ENCODE results near the gene CD274.
A peak's percentile ranks its signal among the peaks of the same experiment; 100 is the strongest.

The CD274 gene

DNA sequence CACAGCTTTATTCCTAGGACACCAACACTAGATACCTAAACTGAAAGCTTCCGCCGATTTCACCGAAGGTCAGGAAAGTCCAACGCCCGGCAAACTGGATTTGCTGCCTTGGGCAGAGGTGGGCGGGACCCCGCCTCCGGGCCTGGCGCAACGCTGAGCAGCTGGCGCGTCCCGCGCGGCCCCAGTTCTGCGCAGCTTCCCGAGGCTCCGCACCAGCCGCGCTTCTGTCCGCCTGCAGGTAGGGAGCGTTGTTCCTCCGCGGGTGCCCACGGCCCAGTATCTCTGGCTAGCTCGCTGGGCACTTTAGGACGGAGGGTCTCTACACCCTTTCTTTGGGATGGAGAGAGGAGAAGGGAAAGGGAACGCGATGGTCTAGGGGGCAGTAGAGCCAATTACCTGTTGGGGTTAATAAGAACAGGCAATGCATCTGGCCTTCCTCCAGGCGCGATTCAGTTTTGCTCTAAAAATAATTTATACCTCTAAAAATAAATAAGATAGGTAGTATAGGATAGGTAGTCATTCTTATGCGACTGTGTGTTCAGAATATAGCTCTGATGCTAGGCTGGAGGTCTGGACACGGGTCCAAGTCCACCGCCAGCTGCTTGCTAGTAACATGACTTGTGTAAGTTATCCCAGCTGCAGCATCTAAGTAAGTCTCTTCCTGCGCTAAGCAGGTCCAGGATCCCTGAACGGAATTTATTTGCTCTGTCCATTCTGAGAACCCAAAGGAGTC lies at the start of gene CD274:
CD274 (plus strand) TSS at position 184 of the 733 bp plus-strand sequence. CDS start 5,572 bp downstream, outside the sequence.
- peak within 1 kb of the TSS; percentile 58 for H3K4me3 ChIP-seq (ENCODE audit: control insufficient read depth, low read depth, low read length)
- DNase-seq (ENCODE audit: low read depth), result no peak
- TF ChIP-seq, protein P1, sequence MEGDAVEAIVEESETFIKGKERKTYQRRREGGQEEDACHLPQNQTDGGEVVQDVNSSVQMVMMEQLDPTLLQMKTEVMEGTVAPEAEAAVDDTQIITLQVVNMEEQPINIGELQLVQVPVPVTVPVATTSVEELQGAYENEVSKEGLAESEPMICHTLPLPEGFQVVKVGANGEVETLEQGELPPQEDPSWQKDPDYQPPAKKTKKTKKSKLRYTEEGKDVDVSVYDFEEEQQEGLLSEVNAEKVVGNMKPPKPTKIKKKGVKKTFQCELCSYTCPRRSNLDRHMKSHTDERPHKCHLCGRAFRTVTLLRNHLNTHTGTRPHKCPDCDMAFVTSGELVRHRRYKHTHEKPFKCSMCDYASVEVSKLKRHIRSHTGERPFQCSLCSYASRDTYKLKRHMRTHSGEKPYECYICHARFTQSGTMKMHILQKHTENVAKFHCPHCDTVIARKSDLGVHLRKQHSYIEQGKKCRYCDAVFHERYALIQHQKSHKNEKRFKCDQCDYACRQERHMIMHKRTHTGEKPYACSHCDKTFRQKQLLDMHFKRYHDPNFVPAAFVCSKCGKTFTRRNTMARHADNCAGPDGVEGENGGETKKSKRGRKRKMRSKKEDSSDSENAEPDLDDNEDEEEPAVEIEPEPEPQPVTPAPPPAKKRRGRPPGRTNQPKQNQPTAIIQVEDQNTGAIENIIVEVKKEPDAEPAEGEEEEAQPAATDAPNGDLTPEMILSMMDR (IDR thresholded peaks at IDR 0.05; ENCODE audit: control insufficient read depth, insufficient read depth, low read depth, low read length, missing control alignments), result peak; percentile 70

DNA sequence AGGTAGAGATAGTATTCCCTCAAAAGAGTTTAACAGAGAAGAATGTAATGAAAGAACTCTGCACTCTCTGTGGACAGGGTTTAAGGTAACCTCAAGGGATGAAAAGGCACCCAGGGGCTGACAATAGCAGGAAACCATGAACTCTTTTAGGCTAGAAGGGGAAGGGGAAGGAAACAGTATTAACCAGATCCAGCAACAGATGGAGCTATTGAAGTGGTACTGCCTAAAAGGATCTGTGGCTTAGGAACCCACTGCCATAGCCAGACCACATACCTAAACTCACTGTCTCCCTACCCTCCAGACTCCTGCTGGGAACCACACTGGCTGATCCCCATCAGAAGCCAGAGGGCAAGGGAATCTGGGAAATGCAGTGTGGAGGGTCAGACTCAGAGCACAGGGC lies 48.1 kb upstream of the CD274 start:
- no peak overlapping the region for H3K4me3 ChIP-seq (ENCODE audit: control insufficient read depth, low read depth, low read length)
- TF ChIP-seq, protein P1 (IDR thresholded peaks at IDR 0.05; ENCODE audit: control insufficient read depth, insufficient read depth, low read depth, low read length, missing control alignments), result no peak
- DNase-seq (ENCODE audit: low read depth), result no peak

- DNase-seq (ENCODE audit: low read depth), result no peak
- TF ChIP-seq, protein P1 (IDR thresholded peaks at IDR 0.05; ENCODE audit: control insufficient read depth, insufficient read depth, low read depth, low read length, missing control alignments), result no peak
- H3K4me3 ChIP-seq (ENCODE audit: control insufficient read depth, low read depth, low read length), result no peak overlapping the region
Observed at GRCh38 chr9:5408596-5408995, 41.7 kb upstream of the CD274 start.

- no peak overlapping the region for H3K4me3 ChIP-seq (ENCODE audit: control insufficient read depth, low read depth, low read length)
- DNase-seq (ENCODE audit: low read depth), result no peak
- TF ChIP-seq, protein P1 (IDR thresholded peaks at IDR 0.05; ENCODE audit: control insufficient read depth, insufficient read depth, low read depth, low read length, missing control alignments), result no peak
Observed at GRCh38 chr9:5416953-5417352, 33.4 kb upstream of the CD274 start.

GRCh38 chr9:5418481-5418880 lies 31.9 kb upstream of the CD274 start:
- no peak overlapping the region for H3K4me3 ChIP-seq (ENCODE audit: control insufficient read depth, low read depth, low read length)
- TF ChIP-seq, protein P1 (IDR thresholded peaks at IDR 0.05; ENCODE audit: control insufficient read depth, insufficient read depth, low read depth, low read length, missing control alignments), result no peak
- DNase-seq (ENCODE audit: low read depth), result no peak

- TF ChIP-seq, protein P1 (IDR thresholded peaks at IDR 0.05; ENCODE audit: control insufficient read depth, insufficient read depth, low read depth, low read length, missing control alignments), result no peak
- DNase-seq (ENCODE audit: low read depth), result no peak
Observed at GRCh38 chr9:5419987-5420386, 30.4 kb upstream of the CD274 start.

More at GRCh38 chr9:5419987-5420386, 30.4 kb upstream of the CD274 start:
- no peak overlapping the region for H3K4me3 ChIP-seq (ENCODE audit: control insufficient read depth, low read depth, low read length)

Data from AG09309 (cell line).